ENCODE data around the gene PLEKHG4B. TPM values are rescaled to one million over a fixed set of nuclear protein-coding genes. Genes with fewer than 3 reads are reported as not detected.

Gene PLEKHG4B
- total RNA-seq, 1 donor from 2014 or later, result 2.0 TPM

DNA sequence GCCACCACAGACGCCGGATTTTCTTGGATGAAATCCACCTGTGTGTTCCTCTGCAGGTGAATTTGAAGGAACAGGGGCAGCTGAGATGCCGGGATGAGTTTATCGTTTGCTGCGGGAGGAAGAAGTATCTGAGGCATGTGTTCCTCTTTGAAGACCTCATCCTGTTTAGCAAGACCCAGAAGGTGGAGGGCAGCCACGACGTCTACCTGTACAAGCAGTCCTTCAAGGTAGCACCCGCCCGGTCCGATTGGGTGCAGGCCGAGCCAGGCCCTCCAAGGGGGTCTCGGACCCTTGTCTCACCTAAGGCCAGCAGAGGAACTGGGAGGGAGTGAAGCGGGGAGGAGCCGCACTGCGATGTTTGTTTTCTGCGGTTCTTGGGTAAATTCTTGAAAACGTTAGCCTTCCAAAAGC lies 80.9 kb downstream of the PLEKHG4B start:
- no peaks in the 10 kb centered on the region for H3K27me3 ChIP-seq
- intact Hi-C loops (cut with DNase I), result no loop called here
- no peak overlapping the region for H3K27ac ChIP-seq
- H3K4me1 ChIP-seq, result peaks cover 8% of the 10 kb centered on the region
- TF ChIP-seq CTCF (IDR thresholded peaks at IDR 0.05), result no peak
- no peak for ATAC-seq
- no peaks in the 10 kb centered on the region for H3K36me3 ChIP-seq
- peak; percentile 22 for DNase-seq
- no peaks in the 10 kb centered on the region for H3K9me3 ChIP-seq
- no peak overlapping the region for H3K4me3 ChIP-seq

DNA sequence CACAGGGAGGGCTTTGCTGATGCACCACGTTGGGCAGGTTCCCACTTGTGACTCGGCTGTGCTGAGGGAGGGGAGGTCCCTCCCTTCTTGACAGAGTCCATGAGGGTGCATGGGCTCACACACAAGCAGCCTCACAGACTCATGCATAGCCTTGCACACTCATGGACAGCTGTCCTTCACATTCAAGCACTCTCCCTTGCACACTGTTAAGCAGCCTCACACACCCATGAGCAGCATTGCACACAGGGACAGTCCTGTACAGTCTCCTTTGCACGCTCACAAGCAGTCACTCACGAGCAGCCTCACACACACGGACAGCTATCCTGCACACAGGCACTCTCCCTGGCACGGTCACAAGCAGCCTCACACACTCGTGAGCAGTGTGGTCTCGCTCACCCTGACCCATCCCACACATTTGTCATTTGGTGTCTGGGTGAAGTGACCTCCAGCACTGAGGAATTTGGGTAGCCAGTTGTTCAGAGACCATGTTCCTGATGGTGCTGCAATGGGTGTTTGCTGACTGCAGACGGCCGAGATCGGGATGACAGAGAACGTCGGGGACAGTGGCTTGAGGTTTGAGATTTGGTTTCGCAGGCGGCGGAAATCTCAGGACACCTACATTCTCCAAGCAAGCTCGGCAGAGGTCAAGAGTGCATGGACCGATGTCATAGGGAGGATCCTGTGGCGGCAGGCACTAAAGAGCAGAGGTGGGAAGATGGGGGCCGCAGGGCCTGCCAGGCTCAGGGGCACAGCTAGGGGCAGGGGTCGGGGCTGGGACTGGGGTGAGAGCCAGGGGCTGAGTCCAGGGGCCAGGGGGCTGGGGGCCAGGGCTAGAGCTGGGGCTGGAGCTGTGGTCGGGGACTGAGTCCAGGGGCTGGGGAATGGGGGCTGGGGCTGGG lies 81.7 kb downstream of the PLEKHG4B start:
- Histone ChIP-seq H3K4me1 (peaks cover 8% of the 10 kb centered on the region), H3K27me3 (no peaks in the 10 kb centered on the region), H3K27ac (no peak overlapping the region), H3K4me3 (no peak overlapping the region), H3K9me3 (no peaks in the 10 kb centered on the region), H3K36me3 (no peaks in the 10 kb centered on the region)
- intact Hi-C loops (cut with DNase I), result no loop called here
- DNase-seq (peak; percentile 61), ATAC-seq (no peak)
- TF ChIP-seq CTCF (IDR thresholded peaks at IDR 0.05), result no peak

DNA sequence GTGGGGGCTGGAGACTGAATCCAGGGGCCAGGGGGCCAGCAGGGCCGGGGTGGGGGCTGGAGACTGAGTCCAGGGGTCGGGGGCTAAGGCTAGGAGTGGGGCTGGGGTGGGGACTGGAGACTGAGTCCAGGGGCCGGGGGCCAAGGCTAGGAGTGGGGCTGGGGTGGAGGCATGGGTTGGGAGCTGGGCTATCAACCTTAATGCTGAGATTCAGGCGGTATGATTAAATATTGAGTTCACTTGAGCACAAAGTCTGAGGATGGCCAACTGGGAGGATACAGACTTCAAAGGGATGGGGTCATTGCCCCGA lies 82.3 kb downstream of the PLEKHG4B start:
- H3K4me3 ChIP-seq, result no peak overlapping the region
- H3K36me3 ChIP-seq, result no peaks in the 10 kb centered on the region
- H3K9me3 ChIP-seq, result no peaks in the 10 kb centered on the region
- no peak overlapping the region for H3K27ac ChIP-seq
- intact Hi-C loops (cut with DNase I), result no loop called here
- ATAC-seq (no peak), DNase-seq (no peak)
- peaks cover 3% of the 10 kb centered on the region for H3K4me1 ChIP-seq
- H3K27me3 ChIP-seq, result no peaks in the 10 kb centered on the region
- TF ChIP-seq CTCF (IDR thresholded peaks at IDR 0.05), result no peak

- no peaks in the 10 kb centered on the region for H3K4me1 ChIP-seq
- no peak overlapping the region for H3K27ac ChIP-seq
- no peaks in the 10 kb centered on the region for H3K27me3 ChIP-seq
- intact Hi-C loops (cut with DNase I), result no loop called here
- no peaks in the 10 kb centered on the region for H3K9me3 ChIP-seq
- no peaks in the 10 kb centered on the region for H3K36me3 ChIP-seq
- no peak overlapping the region for H3K4me3 ChIP-seq
- DNase-seq (no peak), ATAC-seq (no peak)
- TF ChIP-seq CTCF (IDR thresholded peaks at IDR 0.05), result no peak
These were observed 83.0 kb downstream of the PLEKHG4B start for GRCh38 chr5:174876-175465.

- Histone ChIP-seq H3K27ac (no peak overlapping the region), H3K4me1 (no peaks in the 10 kb centered on the region), H3K4me3 (no peak overlapping the region), H3K36me3 (no peaks in the 10 kb centered on the region), H3K9me3 (no peaks in the 10 kb centered on the region), H3K27me3 (no peaks in the 10 kb centered on the region)
- DNase-seq (no peak), ATAC-seq (no peak)
- TF ChIP-seq CTCF (IDR thresholded peaks at IDR 0.05), result no peak
- intact Hi-C loops (cut with DNase I), result no loop called here
These were observed 84.4 kb downstream of the PLEKHG4B start for GRCh38 chr5:176296-176823.
